CD14-positive monocyte (primary cell): Measurements from ENCODE around the gene KRT1. TPM values are rescaled to one million over a fixed set of nuclear protein-coding genes. Genes with fewer than 3 reads are reported as not detected.

ENCODE experiments used
- DNase-seq, 3 donors: peaks; one replicate each; pipeline ENCODE4 v3.0.0-alpha.2; 2011 to 2022
- H2AFZ ChIP-seq: 2 replicates; pipeline ENCODE4 v1.6.0; 2012; ENCODE audit warnings: mild to moderate bottlenecking, low read depth, low read length, inconsistent platforms; ENCODE audit not compliant: insufficient read depth, poor library complexity, severe bottlenecking
- H3K27ac ChIP-seq, 2 donors: 1 replicate in 1 of 2; 2 replicates in 1 of 2; pipeline ENCODE4 v1.5.1; 2012 to 2013; ENCODE audit warnings: low read length in 2 of 2, control low read depth in 1 of 2, inconsistent platforms in 1 of 2, low read depth in 1 of 2, mild to moderate bottlenecking in 1 of 2
- H3K27me3 ChIP-seq, 2 donors: one replicate each; pipeline versions ENCODE4 v1.6.0 to v1.6.1; 2011 to 2013; ENCODE audit warnings: low read length in 2 of 2; ENCODE audit not compliant: control insufficient read depth in 2 of 2, insufficient read depth in 2 of 2
- H3K36me3 ChIP-seq, 2 donors: replicated peaks in 1 of 2; 1 replicate in 1 of 2; 2 replicates in 1 of 2; pipeline versions ENCODE4 v1.5.1 to v1.6.1; 2012 to 2013; ENCODE audit warnings: low read length in 2 of 2, control low read depth in 1 of 2, inconsistent platforms in 1 of 2, mild to moderate bottlenecking in 1 of 2; ENCODE audit not compliant: insufficient read depth in 2 of 2, control insufficient read depth in 1 of 2
- H3K4me1 ChIP-seq, 2 donors: 1 replicate in 1 of 2; 2 replicates in 1 of 2; pipeline versions ENCODE4 v1.5.1 to v1.6.1; 2012 to 2013; ENCODE audit warnings: low read length in 2 of 2, control low read depth in 1 of 2, inconsistent platforms in 1 of 2, mild to moderate bottlenecking in 1 of 2, moderate library complexity in 1 of 2; ENCODE audit not compliant: insufficient read depth in 2 of 2, control insufficient read depth in 1 of 2
- H3K4me2 ChIP-seq: replicated peaks from 2 replicates; pipeline ENCODE3; 2012; ENCODE audit warnings: low read length, moderate library complexity, mild to moderate bottlenecking; ENCODE audit not compliant: poor library complexity, severe bottlenecking; ENCODE audit errors: extremely low read depth
- H3K4me3 ChIP-seq, 3 experiments: fragments of 200-600 bp in 1 of 3; sonication (generic) in 1 of 3; replicated peaks in 1 of 3; 1 replicate in 2 of 3; 2 replicates in 1 of 3; pipeline ENCODE4 v1.5.1; 2011 to 2013; ENCODE audit warnings: low read length in 3 of 3, mild to moderate bottlenecking in 3 of 3, control low read depth in 2 of 3, low read depth in 2 of 3, inconsistent platforms in 1 of 3, moderate library complexity in 1 of 3
- H3K79me2 ChIP-seq: 2 replicates; pipeline ENCODE4 v1.6.0; 2012; ENCODE audit warnings: mild to moderate bottlenecking, control low read depth, inconsistent platforms, low read length, moderate library complexity; ENCODE audit not compliant: insufficient read depth
- H3K9ac ChIP-seq: 2 replicates; pipeline ENCODE4 v1.6.0; 2017; ENCODE audit warnings: low read length, mild to moderate bottlenecking; ENCODE audit not compliant: insufficient read depth, poor library complexity, severe bottlenecking
- H3K9me3 ChIP-seq, 2 donors: replicated peaks in 1 of 2; 1 replicate in 1 of 2; 2 replicates in 1 of 2; pipeline versions ENCODE4 v1.5.1 to v1.6.1; 2012 to 2013; ENCODE audit warnings: low read length in 2 of 2, control low read depth in 1 of 2; ENCODE audit not compliant: control insufficient read depth in 1 of 2, insufficient read depth in 1 of 2
- H4K20me1 ChIP-seq: 2 replicates; pipeline ENCODE4 v1.6.0; 2012; ENCODE audit warnings: mild to moderate bottlenecking, low read length, control low read depth, moderate library complexity; ENCODE audit not compliant: insufficient read depth
- H3K27ac Mint-ChIP-seq, 7 donors: one replicate each; pipeline ENCODE4 v1.8.0; 2020; ENCODE audit warnings: mild to moderate bottlenecking in 7 of 7, mixed read lengths in 7 of 7, moderate library complexity in 6 of 7, inconsistent platforms in 2 of 7
- H3K27me3 Mint-ChIP-seq, 3 donors: one replicate each; pipeline ENCODE4 v1.8.0; 2021 to 2022; ENCODE audit warnings: low read depth in 3 of 3, mild to moderate bottlenecking in 3 of 3, mixed read lengths in 3 of 3, moderate library complexity in 3 of 3, inconsistent platforms in 1 of 3
- H3K36me3 Mint-ChIP-seq, 2 donors: one replicate each; pipeline ENCODE4 v1.8.0; 2020; ENCODE audit warnings: mixed read lengths in 2 of 2, inconsistent platforms in 1 of 2, mild to moderate bottlenecking in 1 of 2
- H3K4me1 Mint-ChIP-seq: one replicate; pipeline ENCODE4 v1.8.0; 2020; ENCODE audit warnings: mild to moderate bottlenecking, mixed read lengths
- H3K4me3 Mint-ChIP-seq, 2 donors: one replicate each; pipeline ENCODE4 v1.8.0; 2020; ENCODE audit warnings: mild to moderate bottlenecking in 2 of 2, mixed read lengths in 2 of 2, moderate library complexity in 1 of 2
- H3K9me3 Mint-ChIP-seq, 7 donors: one replicate each; pipeline ENCODE4 v1.8.0; 2020 to 2022; ENCODE audit warnings: mixed read lengths in 7 of 7, mild to moderate bottlenecking in 6 of 7, moderate library complexity in 6 of 7, inconsistent platforms in 2 of 7
- WGBS: methylation state at CpG from one replicate; pipeline ENCODE4 v1.1.5; 2013; ENCODE audit warnings: missing lambda C conversion rate; ENCODE audit not compliant: insufficient coverage; 5-methylcytosine and 5-hydroxymethylcytosine counted together
- intact Hi-C, 2 donors: fragments of 100-400 bp; cut with micrococcal nuclease; formaldehyde crosslinking; loops; one replicate each; pipeline versions ENCODE4 v1.15.0 to v1.15.1; 2023
- polyA plus RNA-seq, 3 donors: library from polyadenylated mRNA; depleted of rRNA in 1 of 3; unstranded in 2 of 3; stranded (reverse) in 1 of 3; fragments of 300-500 nt in 2 of 3; fragments of >200 nt in 1 of 3; fragmentation: Illumina TruSeq in 2 of 3; gene quantifications; 1 replicate in 2 of 3; 2 replicates in 1 of 3; pipeline ENCODE4 v1.2.3, GENCODE V29; 2012 to 2021
- TF ChIP-seq, protein P1 (sequence below): fragments of 200-600 bp; IDR thresholded peaks from one replicate; pipeline ENCODE4 v1.8.0; 2022; ENCODE audit warnings: antibody characterized with exemption, mild to moderate bottlenecking

The KRT1 gene
- polyA plus RNA-seq, 3 donors = not detected

DNA sequence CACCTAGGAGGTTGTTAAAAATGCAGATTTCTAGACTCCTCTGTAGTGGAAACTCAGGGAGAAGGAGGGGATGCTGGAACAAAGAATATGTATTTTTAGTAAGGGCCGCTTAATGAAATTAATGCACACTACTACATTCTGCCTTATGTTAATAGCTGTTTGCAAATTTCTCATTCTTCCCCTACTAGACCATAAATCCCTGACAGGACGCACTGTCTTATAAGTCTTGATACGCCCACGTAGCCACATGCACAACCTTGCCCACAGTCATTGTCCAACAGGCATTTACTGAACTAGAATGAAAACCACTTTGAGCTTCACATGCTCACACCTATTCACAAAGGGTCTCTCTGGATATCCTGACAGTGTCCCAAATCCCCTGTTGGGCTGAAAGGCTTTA is 38.7 kb downstream of the KRT1 start:
- peaks cover 10% of the 10 kb centered on the region for H3K4me1 Mint-ChIP-seq
- no peak overlapping the region for H3K4me3 ChIP-seq
- TF ChIP-seq, protein P1, sequence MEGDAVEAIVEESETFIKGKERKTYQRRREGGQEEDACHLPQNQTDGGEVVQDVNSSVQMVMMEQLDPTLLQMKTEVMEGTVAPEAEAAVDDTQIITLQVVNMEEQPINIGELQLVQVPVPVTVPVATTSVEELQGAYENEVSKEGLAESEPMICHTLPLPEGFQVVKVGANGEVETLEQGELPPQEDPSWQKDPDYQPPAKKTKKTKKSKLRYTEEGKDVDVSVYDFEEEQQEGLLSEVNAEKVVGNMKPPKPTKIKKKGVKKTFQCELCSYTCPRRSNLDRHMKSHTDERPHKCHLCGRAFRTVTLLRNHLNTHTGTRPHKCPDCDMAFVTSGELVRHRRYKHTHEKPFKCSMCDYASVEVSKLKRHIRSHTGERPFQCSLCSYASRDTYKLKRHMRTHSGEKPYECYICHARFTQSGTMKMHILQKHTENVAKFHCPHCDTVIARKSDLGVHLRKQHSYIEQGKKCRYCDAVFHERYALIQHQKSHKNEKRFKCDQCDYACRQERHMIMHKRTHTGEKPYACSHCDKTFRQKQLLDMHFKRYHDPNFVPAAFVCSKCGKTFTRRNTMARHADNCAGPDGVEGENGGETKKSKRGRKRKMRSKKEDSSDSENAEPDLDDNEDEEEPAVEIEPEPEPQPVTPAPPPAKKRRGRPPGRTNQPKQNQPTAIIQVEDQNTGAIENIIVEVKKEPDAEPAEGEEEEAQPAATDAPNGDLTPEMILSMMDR = no peak
- H3K27ac Mint-ChIP-seq = no peak overlapping the region
- H3K27ac ChIP-seq = no peak overlapping the region
- no peak overlapping the region for H3K4me2 ChIP-seq
- no peaks in the 10 kb centered on the region for H3K9me3 Mint-ChIP-seq
- H3K4me3 Mint-ChIP-seq = no peak overlapping the region
- WGBS = 96% methylated on average over 3 of the region's 4 CpGs
- no peak overlapping the region for H2AFZ ChIP-seq
- DNase-seq = no peak
- H3K36me3 Mint-ChIP-seq = no peaks in the 10 kb centered on the region
- H3K4me1 ChIP-seq = peaks cover 0 to 4% of the 10 kb centered on the region in 2 donors
- no peaks in the 10 kb centered on the region for H4K20me1 ChIP-seq
- peaks cover 0 to 5% (median 3%) of the 10 kb centered on the region in 3 donors for H3K27me3 Mint-ChIP-seq
- no peaks in the 10 kb centered on the region for H3K79me2 ChIP-seq
- intact Hi-C loops = no loop called here
- H3K9ac ChIP-seq = no peak overlapping the region
- H3K9me3 ChIP-seq = no peaks in the 10 kb centered on the region
- no peaks in the 10 kb centered on the region for H3K27me3 ChIP-seq
- H3K36me3 ChIP-seq = no peaks in the 10 kb centered on the region

DNA sequence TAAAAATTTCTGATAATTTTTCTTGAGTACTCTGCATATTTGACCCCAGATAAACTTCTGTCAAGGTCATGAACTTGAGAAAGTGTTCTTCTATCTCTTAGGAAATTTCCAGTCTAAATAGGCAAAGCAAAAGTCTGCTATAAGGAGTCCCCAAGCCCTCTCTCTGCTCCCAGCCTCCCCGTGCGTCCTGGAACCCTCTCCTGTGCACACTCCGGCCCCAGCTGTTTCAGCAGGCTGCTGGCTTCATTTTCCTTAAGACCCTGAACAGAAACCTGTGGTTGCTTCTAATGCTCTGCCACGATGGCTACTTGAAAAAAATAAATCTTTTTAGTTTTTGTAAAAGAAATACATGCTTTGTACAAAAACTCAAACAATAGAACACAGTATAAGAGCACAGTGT is 42.9 kb downstream of the KRT1 start:
- peaks cover 0 to 8% (median 2%) of the 10 kb centered on the region in 3 donors for H3K27me3 Mint-ChIP-seq
- Histone ChIP-seq H3K27ac (no peak overlapping the region), H3K4me2 (no peak overlapping the region), H3K9me3 (no peaks in the 10 kb centered on the region), H4K20me1 (no peaks in the 10 kb centered on the region), H3K36me3 (no peaks in the 10 kb centered on the region), H2AFZ (no peak overlapping the region), H3K4me1 (peaks cover 0 to 8% of the 10 kb centered on the region in 2 donors), H3K9ac (no peak overlapping the region), H3K4me3 (no peak overlapping the region), H3K79me2 (no peaks in the 10 kb centered on the region), H3K27me3 (no peaks in the 10 kb centered on the region)
- H3K4me1 Mint-ChIP-seq = peaks cover 5% of the 10 kb centered on the region
- WGBS = 100% methylated on average over 3 of the region's 4 CpGs
- H3K4me3 Mint-ChIP-seq = no peak overlapping the region
- no peak for DNase-seq
- intact Hi-C loops = no loop called here
- H3K27ac Mint-ChIP-seq = no peak overlapping the region
- H3K9me3 Mint-ChIP-seq = no peaks in the 10 kb centered on the region
- TF ChIP-seq, protein P1 = no peak
- no peaks in the 10 kb centered on the region for H3K36me3 Mint-ChIP-seq
